NCI-H1417 treated with DMSO at 0.1 percent for 48 hours (cell line): ENCODE results near the gene OR5I1.
"Not testable (repeated sequence)": the region's sequence is repeated elsewhere in the genome, so short reads cannot be mapped to it uniquely, and the experiment has no call there.

Experiments
- DNase-seq: peaks from one replicate; lab custom pipeline; 2025; lab: John Stamatoyannopoulos, UW

Gene OR5I1

GRCh38 chr11:55936300-55936699, at the start of gene OR5I1:
Gene OR5I1, minus strand, starts transcription at chr11:55936400. Its CDS starts 0 bp downstream, at chr11:55936400.
- no peak for DNase-seq

- DNase-seq = no peak
Measured at GRCh38 chr11:55970935-55971334, 34.7 kb upstream of the OR5I1 start.

GRCh38 chr11:55969845-55970244, 33.6 kb upstream of the OR5I1 start, which contains the start of gene OR10AG1:
Gene OR10AG1, minus strand, starts transcription at chr11:55969945. Its CDS starts 38 bp downstream, at chr11:55969907.
- no peak for DNase-seq

GRCh38 chr11:55967914-55968313, 31.7 kb upstream of the OR5I1 start:
- DNase-seq = no peak

GRCh38 chr11:55966391-55966790, 30.2 kb upstream of the OR5I1 start:
- DNase-seq = no peak

- no peak for DNase-seq
Measured at GRCh38 chr11:55956521-55956920, 20.3 kb upstream of the OR5I1 start.

- DNase-seq = no peak
Measured at GRCh38 chr11:55949330-55949729, 13.1 kb upstream of the OR5I1 start.

- DNase-seq = no peak
Measured at GRCh38 chr11:55942785-55943392, 6.7 kb upstream of the OR5I1 start.

GRCh38 chr11:55920537-55920936, 15.7 kb downstream of the OR5I1 start:
- no peak for DNase-seq

- DNase-seq = no peak
Measured at GRCh38 chr11:55914482-55914881, 21.7 kb downstream of the OR5I1 start, which contains the start of gene OR5W2. Gene OR5W2, minus strand, starts transcription at chr11:55914582. Its CDS starts 0 bp downstream, at chr11:55914582.

- DNase-seq = no peak
Measured at GRCh38 chr11:55902308-55902707, 33.9 kb downstream of the OR5I1 start.

- DNase-seq = no peak
Measured at GRCh38 chr11:55895216-55895615, 41.0 kb downstream of the OR5I1 start.

GRCh38 chr11:55885481-55885880, 50.7 kb downstream of the OR5I1 start:
- not testable (repeated sequence) for DNase-seq
